Liver (tissue), 3 donors: ENCODE measurements around the gene TEDC2.

ENCODE experiments used
- FOXA1 ChIP-seq: IDR thresholded peaks from 2 replicates; pipeline ENCODE4 v1.6.1; 2016; ENCODE audit warnings: antibody characterized with exemption
- FOXA2 ChIP-seq: IDR thresholded peaks from 2 replicates; pipeline ENCODE4 v1.6.1; 2016; ENCODE audit warnings: antibody characterized with exemption
- GABPA ChIP-seq, 2 donors: IDR thresholded peaks in 1 of 2; conservative IDR thresholded peaks in 1 of 2; 2 replicates each; pipeline ENCODE4 v1.6.1; 2016; ENCODE audit warnings: antibody characterized with exemption in 2 of 2, mild to moderate bottlenecking in 1 of 2, moderate library complexity in 1 of 2
- HNF4G ChIP-seq: IDR thresholded peaks from 2 replicates; pipeline ENCODE4 v1.6.1; 2016; ENCODE audit warnings: antibody characterized with exemption
- JUND ChIP-seq, 2 donors: IDR thresholded peaks; 2 replicates each; pipeline ENCODE4 v1.6.1; 2016; ENCODE audit warnings: antibody characterized with exemption in 2 of 2
- RAD21 ChIP-seq, 2 donors: IDR thresholded peaks; 2 replicates each; pipeline ENCODE4 v1.6.1; 2016; ENCODE audit warnings: antibody characterized with exemption in 2 of 2, mild to moderate bottlenecking in 2 of 2
- SP1 ChIP-seq: IDR thresholded peaks from 2 replicates; pipeline ENCODE4 v1.6.1; 2018; ENCODE audit warnings: antibody characterized with exemption, mild to moderate bottlenecking
- TAF1 ChIP-seq: conservative IDR thresholded peaks from 2 replicates; pipeline ENCODE4 v1.6.1; 2016; ENCODE audit warnings: antibody characterized with exemption, mild to moderate bottlenecking
- YY1 ChIP-seq: IDR thresholded peaks from 2 replicates; pipeline ENCODE4 v1.6.1; 2016; ENCODE audit warnings: antibody characterized with exemption, mild to moderate bottlenecking
- TF ChIP-seq, protein P1 (sequence below): IDR thresholded peaks from 2 replicates; pipeline ENCODE4 v1.6.1; 2016; ENCODE audit warnings: antibody characterized with exemption
- TF ChIP-seq, protein P2 (sequence below): fragments of 150-350 bp; IDR thresholded peaks from 2 replicates; pipeline ENCODE4 v1.5.1; 2017; ENCODE audit warnings: improper control_type of control experiment, low read depth, low read length; ENCODE audit not compliant: missing input control
- TF ChIP-seq, protein P3 (sequence below): IDR thresholded peaks from 2 replicates; pipeline ENCODE4 v1.6.1; 2016; ENCODE audit warnings: antibody characterized with exemption, mild to moderate bottlenecking
- donor health status: healthy.
- donor health status: healthy.

- TF ChIP-seq FOXA1 (no peak), JUND (IDR thresholded peaks at IDR 0.05) (no peak), YY1 (no peak), TAF1 (no peak), RAD21 (IDR thresholded peaks at IDR 0.05) (no peak), GABPA (IDR thresholded peaks at IDR 0.05 in 1 of 2, conservative IDR thresholded peaks at IDR 0.05 in 1 of 2) (no peak), FOXA2 (no peak), HNF4G (no peak), SP1 (no peak)
- TF ChIP-seq, protein P1, sequence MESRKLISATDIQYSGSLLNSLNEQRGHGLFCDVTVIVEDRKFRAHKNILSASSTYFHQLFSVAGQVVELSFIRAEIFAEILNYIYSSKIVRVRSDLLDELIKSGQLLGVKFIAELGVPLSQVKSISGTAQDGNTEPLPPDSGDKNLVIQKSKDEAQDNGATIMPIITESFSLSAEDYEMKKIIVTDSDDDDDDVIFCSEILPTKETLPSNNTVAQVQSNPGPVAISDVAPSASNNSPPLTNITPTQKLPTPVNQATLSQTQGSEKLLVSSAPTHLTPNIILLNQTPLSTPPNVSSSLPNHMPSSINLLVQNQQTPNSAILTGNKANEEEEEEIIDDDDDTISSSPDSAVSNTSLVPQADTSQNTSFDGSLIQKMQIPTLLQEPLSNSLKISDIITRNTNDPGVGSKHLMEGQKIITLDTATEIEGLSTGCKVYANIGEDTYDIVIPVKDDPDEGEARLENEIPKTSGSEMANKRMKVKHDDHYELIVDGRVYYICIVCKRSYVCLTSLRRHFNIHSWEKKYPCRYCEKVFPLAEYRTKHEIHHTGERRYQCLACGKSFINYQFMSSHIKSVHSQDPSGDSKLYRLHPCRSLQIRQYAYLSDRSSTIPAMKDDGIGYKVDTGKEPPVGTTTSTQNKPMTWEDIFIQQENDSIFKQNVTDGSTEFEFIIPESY: no peak
- TF ChIP-seq, protein P2, sequence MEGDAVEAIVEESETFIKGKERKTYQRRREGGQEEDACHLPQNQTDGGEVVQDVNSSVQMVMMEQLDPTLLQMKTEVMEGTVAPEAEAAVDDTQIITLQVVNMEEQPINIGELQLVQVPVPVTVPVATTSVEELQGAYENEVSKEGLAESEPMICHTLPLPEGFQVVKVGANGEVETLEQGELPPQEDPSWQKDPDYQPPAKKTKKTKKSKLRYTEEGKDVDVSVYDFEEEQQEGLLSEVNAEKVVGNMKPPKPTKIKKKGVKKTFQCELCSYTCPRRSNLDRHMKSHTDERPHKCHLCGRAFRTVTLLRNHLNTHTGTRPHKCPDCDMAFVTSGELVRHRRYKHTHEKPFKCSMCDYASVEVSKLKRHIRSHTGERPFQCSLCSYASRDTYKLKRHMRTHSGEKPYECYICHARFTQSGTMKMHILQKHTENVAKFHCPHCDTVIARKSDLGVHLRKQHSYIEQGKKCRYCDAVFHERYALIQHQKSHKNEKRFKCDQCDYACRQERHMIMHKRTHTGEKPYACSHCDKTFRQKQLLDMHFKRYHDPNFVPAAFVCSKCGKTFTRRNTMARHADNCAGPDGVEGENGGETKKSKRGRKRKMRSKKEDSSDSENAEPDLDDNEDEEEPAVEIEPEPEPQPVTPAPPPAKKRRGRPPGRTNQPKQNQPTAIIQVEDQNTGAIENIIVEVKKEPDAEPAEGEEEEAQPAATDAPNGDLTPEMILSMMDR: peak; percentile 34
- TF ChIP-seq, protein P3, sequence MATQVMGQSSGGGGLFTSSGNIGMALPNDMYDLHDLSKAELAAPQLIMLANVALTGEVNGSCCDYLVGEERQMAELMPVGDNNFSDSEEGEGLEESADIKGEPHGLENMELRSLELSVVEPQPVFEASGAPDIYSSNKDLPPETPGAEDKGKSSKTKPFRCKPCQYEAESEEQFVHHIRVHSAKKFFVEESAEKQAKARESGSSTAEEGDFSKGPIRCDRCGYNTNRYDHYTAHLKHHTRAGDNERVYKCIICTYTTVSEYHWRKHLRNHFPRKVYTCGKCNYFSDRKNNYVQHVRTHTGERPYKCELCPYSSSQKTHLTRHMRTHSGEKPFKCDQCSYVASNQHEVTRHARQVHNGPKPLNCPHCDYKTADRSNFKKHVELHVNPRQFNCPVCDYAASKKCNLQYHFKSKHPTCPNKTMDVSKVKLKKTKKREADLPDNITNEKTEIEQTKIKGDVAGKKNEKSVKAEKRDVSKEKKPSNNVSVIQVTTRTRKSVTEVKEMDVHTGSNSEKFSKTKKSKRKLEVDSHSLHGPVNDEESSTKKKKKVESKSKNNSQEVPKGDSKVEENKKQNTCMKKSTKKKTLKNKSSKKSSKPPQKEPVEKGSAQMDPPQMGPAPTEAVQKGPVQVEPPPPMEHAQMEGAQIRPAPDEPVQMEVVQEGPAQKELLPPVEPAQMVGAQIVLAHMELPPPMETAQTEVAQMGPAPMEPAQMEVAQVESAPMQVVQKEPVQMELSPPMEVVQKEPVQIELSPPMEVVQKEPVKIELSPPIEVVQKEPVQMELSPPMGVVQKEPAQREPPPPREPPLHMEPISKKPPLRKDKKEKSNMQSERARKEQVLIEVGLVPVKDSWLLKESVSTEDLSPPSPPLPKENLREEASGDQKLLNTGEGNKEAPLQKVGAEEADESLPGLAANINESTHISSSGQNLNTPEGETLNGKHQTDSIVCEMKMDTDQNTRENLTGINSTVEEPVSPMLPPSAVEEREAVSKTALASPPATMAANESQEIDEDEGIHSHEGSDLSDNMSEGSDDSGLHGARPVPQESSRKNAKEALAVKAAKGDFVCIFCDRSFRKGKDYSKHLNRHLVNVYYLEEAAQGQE: no peak
These were observed 14.3 kb downstream of the TEDC2 start for GRCh38 chr16:2473999-2474876.
